Choroid plexus epithelial cell (primary cell): ENCODE data around the gene DMXL2.
"Not testable (repeated sequence)": the region's sequence is repeated elsewhere in the genome, so short reads cannot be mapped to it uniquely, and the experiment has no call there.

ENCODE experiments used
- DNase-seq: peaks from one replicate; pipeline ENCODE4 v3.0.0-alpha.2; 2010; ENCODE audit warnings: low read depth
- H3K4me3 ChIP-seq: 2 replicates; pipeline ENCODE4 v1.5.1; 2011; ENCODE audit warnings: low read depth, mild to moderate bottlenecking, control low read depth, low read length, moderate library complexity
- CTCF ChIP-seq: conservative IDR thresholded peaks from 2 replicates; pipeline ENCODE4 v1.5.1; 2011; ENCODE audit warnings: low read depth, mild to moderate bottlenecking, control low read depth, inconsistent platforms, low read length, moderate library complexity

DMXL2 gene

DNA sequence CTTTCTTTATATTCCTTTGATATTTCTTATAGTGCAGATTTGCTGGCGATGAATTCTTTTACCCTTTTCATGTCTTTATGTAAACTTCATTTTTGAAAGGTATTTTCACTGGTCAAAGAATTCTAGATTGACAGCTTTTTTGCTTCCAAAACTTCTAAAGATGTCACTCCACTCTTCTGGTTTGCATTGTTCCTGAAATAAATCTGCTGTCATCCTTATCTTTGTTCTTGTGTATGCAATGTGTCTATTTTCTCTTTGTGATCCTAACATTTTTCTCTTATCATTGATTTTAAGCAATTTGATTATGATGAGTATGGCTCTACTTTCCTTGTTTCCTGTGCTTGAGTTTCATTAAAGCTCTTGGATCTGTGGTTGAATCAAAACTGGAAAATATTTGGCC is 177.8 kb downstream of the DMXL2 start:
- TF ChIP-seq CTCF = no peak

GRCh38 chr15:51444112-51444511 is 178.5 kb downstream of the DMXL2 start:
- no peak for DNase-seq
- TF ChIP-seq CTCF = no peak
- no peak overlapping the region for H3K4me3 ChIP-seq

More for the DNA sequence above, 177.8 kb downstream of the DMXL2 start:
- DNase-seq = no peak
- H3K4me3 ChIP-seq = no peak overlapping the region

GRCh38 chr15:51443282-51443914 is 179.2 kb downstream of the DMXL2 start:
- no peak for DNase-seq
- TF ChIP-seq CTCF = no peak
- no peak overlapping the region for H3K4me3 ChIP-seq

GRCh38 chr15:51438526-51438925 is 184.0 kb downstream of the DMXL2 start:
- no peak for DNase-seq
- no peak overlapping the region for H3K4me3 ChIP-seq
- no peak for TF ChIP-seq CTCF

GRCh38 chr15:51425517-51426040 is 197.0 kb downstream of the DMXL2 start:
- no peak overlapping the region for H3K4me3 ChIP-seq
- no peak for DNase-seq
- TF ChIP-seq CTCF = no peak

- no peak for TF ChIP-seq CTCF
- H3K4me3 ChIP-seq = no peak overlapping the region
- DNase-seq = no peak
Observed at GRCh38 chr15:51424780-51425179, 197.8 kb downstream of the DMXL2 start.

DNA sequence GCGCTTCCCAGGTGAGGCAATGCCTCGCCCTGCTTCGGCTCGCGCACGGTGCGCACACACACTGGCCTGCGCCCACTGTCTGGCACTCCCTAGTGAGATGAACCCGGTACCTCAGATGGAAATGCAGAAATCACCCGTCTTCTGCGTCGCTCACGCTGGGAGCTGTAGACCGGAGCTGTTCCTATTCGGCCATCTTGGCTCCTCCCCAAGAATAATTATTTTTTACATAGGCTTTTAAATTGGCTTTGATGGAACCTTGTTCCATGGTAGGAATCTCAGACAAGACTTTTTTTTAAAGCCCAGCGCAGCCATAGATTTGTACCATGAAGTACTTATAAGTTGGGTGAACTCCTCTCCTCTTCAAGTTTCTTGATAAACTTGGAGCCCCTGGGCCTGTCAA is 199.5 kb downstream of the DMXL2 start:
- not testable (repeated sequence) for H3K4me3 ChIP-seq, DNase-seq

GRCh38 chr15:51416129-51416528 is 206.4 kb downstream of the DMXL2 start:
- no peak overlapping the region for H3K4me3 ChIP-seq
- DNase-seq = no peak
- no peak for TF ChIP-seq CTCF
